Measurements from ENCODE around the gene VPS26A. TPM values are rescaled to one million over a fixed set of nuclear protein-coding genes. Genes with fewer than 3 reads are reported as not detected.
"Not testable (repeated sequence)": the region's sequence is repeated elsewhere in the genome, so short reads cannot be mapped to it uniquely, and the experiment has no call there.

VPS26A gene
- total RNA-seq, 1 donor from 2014 or later = 31.7 TPM

- DNase-seq (ENCODE audit: low spot score) = no peak
Observed at GRCh38 chr10:69153227-69153626, 29.2 kb downstream of the VPS26A start.

DNA sequence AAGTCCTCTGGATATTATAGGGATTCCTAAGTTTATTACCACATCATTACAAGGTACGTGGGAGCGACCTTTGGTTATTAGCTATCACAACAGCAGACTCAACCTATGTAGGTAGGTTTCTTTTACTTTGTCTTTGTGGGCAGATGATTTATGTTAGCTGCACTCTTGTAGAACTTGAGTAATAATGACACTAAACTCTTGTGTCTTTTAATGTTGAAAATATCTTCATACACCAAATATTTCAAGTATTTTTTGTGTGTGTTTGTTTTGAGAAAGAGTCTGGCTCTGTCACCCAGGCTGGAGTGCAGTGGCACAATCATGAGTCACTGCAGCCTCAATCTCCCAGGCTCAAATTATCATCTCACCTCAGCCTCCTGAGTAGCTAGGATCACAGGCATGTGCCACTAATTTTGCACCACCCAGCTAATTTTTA is 36.8 kb downstream of the VPS26A start:
- DNase-seq (ENCODE audit: low spot score) = no peak
- intact Hi-C loops (cut with DNase I) = no loop called here

More at GRCh38 chr10:69153227-69153626, 29.2 kb downstream of the VPS26A start:
- intact Hi-C loops (cut with DNase I) = no loop called here

DNA sequence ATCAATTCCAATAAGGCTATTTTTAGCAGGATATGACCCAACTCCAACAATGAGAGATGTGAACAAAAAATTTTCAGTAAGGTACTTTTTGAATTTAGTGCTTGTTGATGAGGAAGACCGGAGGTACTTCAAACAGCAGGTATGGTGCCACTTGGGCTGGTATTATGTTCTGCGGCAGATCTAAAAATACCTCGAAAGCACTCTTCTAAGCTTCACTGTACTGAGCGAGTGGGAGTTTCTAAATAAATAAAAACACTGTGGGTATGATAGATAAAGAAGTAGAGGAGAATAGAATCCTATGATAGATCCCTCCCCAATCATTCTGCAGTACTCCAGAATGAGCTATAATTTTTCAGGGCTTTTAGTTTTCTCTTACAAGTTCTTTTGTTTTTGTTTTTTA is 44.5 kb downstream of the VPS26A start:
- DNase-seq (ENCODE audit: low spot score) = no peak
- intact Hi-C loops (cut with DNase I) = no loop called here

DNA sequence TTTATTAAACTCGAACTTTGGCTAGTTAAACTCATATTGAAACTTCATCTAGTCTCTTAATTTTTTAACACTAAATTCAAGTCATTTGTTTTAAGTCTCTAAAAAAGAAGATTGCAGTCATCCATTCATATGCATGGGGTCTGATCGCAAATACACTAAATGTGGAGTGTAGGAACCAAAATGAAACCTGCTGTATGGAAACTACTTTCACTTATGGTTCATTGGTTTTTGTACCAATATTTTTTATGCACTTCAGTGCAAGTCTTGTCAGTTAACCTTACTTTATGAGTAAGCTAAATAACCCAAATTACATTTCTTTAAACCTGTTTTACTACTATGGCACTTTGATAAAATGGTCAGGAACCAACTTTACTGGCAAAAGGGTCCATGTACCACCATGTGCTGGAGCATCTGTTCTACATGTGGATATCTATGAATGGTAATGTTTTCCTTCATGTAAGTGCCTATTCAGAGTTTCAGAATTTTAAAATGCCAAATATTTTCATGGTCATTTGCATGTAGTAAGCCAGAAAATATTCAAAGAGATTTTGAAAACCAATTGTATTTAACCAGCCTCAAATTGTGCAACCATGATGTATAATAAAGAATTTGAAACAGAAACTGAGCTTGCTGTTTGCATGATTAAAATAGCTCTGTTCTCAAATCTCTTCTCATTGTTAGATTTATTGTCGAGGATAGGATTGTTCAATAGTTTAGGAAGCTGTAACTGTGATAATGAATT is 48.4 kb downstream of the VPS26A start:
- no peak for DNase-seq (ENCODE audit: low spot score)
- intact Hi-C loops (cut with DNase I) = no loop called here

DNA sequence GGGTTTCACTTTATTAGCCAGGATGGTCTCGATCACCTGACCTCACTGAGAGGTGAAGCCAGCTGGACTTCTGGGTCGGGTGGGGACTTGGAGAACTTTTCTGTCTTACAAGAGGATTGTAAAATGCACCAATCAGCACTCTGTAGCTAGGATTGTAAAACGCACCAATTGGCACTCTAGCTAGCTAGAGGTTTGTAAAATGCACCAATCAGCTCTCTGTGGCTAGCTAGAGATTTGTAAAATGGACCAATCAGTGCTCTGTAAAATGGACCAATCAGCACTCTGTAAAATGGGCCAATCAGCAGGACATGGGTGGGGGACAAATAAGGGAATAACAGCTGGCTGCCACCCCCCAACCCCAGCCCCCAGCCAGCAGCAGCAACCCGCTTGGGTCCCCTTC is 51.3 kb downstream of the VPS26A start:
- not testable (repeated sequence) for DNase-seq (ENCODE audit: low spot score)

DNA sequence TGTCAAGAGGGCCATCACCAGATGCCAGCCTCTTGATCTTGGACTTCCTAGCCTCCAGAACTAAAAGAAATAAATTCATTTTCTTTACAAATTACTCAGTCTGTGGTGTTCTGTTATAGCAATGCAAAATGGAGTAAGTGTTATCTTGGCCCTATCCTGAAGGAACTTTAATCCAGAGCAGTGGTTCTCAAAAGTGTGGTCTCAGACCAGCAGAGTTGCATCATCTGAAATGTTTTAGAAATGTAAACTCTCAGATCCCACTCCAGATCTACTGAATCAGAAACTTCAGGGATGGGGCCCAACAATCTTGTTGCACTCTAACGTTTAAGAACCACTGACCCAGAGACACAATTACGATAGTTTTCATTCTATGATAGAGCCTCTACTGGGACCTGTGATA is 52.8 kb downstream of the VPS26A start:
- intact Hi-C loops (cut with DNase I) = loop anchor here (5.0 kb wide), 1 partner anchor 55 kb away; the partner anchor contains the start of gene VPS26A
- DNase-seq (ENCODE audit: low spot score) = no peak

More for the DNA sequence above, 51.3 kb downstream of the VPS26A start:
- intact Hi-C loops (cut with DNase I) = loop anchor here (5.0 kb wide), 1 partner anchor 53 kb away; the partner anchor contains the start of gene VPS26A

DNA sequence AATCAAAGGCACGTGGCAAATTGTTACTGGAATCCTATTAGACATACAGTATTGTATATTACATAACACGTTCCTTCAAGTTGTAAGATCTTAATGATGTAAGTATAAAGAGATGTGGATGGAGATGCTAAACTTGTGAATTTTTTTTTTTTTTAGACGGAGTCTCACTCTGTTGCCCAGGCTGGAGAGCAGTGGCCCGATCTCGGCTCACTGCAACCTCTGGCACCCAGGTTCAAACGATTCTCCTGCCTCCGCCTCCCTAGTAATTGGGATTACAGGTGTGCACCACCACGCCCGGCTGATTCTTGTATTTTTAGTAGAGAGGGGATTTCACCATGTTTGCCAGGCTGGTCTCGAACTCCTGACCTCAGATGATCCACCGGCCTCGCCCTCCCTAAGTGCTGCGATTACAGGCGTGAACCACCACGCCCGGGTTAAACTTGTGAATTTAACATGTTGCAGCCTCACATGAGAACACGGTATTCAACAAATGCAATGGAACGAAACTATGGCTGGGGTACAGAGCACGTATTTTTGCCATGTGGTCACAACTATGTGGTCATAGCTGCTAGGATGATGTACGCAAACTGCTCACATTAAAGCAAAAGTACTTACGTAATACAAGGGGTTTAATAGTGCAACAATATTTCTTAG is 55.2 kb downstream of the VPS26A start:
- no peak for DNase-seq (ENCODE audit: low spot score)
- intact Hi-C loops (cut with DNase I) = loop anchor here (5.0 kb wide), 1 partner anchor 57 kb away; the partner anchor contains the start of gene VPS26A

DNA sequence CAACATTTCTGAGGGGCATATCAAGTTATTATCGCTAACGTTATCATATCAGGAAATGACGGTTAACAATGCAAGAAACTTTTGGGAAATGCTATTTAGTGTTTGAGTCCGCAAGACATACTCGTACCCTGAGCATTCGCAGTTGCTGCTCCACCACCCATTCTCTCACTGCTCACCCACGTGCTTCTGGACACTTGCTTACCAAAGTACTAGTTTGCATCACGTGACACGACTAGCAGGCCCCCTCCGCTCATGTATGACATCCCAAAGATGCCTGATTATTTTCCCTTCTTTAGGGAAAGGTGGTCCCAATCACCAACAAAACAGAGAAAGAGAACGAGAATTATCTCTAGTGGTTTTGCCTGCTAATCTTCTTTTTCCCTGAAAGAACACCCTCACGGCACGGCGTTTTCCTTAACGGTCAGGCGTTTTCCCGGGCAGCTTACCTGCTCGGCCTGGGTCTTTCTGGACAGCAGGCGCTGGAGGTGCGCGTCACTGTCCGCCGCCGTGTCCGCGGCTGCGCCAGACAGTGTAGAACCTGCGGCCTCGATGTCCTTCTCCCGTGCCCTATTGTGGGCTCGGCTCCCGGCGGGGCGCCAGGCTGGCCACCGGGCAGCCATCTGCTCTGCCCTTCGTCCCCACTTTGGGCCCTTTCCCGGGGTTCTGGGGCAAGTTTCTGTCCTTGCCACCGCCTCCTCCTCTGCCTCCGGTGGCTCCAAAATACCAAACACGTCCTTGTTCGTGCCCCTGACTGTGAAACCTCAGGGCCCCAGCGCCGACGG is 56.0 kb downstream of the VPS26A start, which contains the start of gene SUPV3L1:
TSS of gene SUPV3L1 (plus strand) at position 492 of the 782 bp plus-strand sequence. CDS start at position 550, 58 bp downstream.
- intact Hi-C loops (cut with DNase I) = loop anchor here (5.0 to 10.0 kb wide), 2 partner anchors 58 to 175 kb away; partner anchors contain the start of gene VPS26A
- peak; percentile 95 for DNase-seq (ENCODE audit: low spot score)

DNA sequence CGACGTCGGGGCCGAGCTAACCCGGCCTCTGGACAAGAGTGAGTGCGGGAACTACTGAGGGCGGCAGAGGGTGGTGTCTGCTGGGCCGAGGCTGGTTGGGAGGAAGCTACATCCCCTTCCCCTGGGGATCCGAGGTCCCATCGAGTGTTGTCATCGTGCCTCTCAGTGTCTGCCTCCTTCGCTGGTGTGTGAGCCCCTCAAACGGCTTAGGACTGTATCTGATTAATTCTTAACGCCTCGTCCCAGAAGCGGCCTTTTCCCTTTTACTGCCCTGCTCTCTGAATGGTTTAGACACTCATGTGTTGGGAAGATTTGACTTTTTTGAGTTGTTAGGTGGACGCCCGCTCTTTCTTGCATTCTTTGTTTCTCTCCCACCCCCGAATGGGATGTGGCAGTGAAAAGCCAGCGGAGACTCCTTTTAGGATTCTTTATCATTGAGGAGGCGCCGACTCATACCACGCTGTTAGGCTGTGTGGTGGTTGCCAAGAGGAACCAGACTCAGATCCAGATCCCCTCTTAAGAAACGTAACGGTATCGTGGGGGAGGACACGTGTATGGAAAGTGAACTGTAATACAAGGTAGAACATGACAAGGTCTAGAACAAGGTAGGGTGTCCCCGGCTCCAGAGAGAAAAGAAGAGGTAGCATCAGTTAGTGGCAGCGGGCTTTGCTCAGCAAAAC is 56.7 kb downstream of the VPS26A start:
- DNase-seq (ENCODE audit: low spot score) = no peak
- intact Hi-C loops (cut with DNase I) = loop anchor here (10.0 kb wide), 1 partner anchor 176 kb away; no protein-coding TSS in a partner anchor

DNA sequence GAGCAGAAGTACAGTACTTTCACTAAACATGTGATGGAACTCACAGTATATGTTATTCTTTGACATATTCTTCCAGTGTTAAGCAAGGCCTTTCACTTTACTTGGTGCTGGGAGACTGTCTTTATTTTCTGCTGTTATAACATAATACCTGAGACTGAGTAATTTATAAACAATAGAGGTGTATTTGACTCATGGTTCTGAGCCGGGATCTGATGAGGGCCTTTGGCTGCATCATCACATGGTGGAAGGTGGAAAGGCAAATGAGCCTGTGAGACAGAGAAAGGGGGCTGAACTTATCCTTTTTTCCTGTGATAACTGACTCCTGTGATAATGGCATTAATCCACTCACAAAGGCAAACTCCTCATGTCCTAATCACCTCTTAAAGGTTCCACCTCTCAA is 57.5 kb downstream of the VPS26A start:
- intact Hi-C loops (cut with DNase I) = loop anchor here (10.0 kb wide), 1 partner anchor 177 kb away; no protein-coding TSS in a partner anchor
- DNase-seq (ENCODE audit: low spot score) = no peak

DNA sequence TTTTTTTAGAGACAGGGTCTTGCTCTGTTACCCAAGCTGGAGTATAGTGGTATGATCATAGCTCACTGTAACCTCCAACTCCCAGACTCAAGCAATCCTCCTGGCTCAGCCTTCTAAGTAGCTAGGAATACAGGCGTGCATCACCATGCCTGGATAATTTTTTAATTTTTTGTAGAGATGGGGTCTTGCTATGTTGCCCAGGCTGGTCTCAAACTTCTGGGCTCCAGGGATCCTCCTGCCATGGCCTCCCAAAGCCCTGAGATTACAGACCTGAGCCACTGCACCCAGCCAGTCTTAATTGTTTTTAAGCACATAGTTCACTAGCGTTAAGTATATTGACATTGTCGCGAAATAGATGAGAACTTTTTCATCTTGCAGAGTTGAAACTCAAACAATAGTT is 58.0 kb downstream of the VPS26A start:
- intact Hi-C loops (cut with DNase I) = loop anchor here (10.0 kb wide), 1 partner anchor 177 kb away; no protein-coding TSS in a partner anchor
- no peak for DNase-seq (ENCODE audit: low spot score)

DNA sequence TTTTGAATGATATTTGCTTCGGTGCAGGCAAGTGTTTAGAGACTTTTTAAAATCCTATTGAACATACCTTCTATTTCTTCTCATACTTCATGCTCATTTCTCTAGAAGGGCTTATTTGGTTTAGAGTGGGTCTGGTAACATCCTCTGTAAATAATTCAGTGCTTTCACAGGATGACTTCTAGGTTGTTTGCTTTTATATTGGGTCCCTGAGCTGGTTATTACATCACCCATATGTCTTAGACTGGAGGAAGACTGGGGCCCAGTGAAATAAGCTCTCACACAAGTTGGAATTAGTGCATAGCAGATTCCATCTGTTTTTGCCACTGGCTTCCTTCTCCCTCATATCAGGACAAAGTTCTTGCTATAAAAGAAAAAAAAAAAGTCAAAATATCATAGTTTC is 62.5 kb downstream of the VPS26A start:
- no peak for DNase-seq (ENCODE audit: low spot score)
- intact Hi-C loops (cut with DNase I) = loop anchor here (10.0 kb wide), 1 partner anchor 182 kb away; no protein-coding TSS in a partner anchor

DNA sequence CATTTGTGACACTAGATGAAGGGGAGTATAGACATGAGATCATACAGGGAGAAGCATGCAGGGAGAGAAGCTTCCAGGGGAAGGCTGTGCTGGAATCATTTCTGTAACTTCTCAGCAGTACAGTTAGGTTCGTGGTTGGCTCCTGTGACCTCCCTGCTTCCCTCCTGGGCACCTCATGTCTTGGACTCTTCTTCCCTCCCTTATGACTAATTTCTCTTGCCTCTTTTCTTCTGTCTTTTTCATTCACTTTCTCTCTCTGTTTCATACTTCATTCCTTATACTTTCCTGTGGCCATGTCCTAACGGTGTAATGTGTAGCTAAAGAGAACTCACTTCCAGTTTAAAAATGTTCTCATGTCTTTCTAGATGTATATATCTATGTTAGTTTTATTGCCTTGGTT is 77.1 kb downstream of the VPS26A start:
- intact Hi-C loops (cut with DNase I) = no loop called here
- no peak for DNase-seq (ENCODE audit: low spot score)

DNA sequence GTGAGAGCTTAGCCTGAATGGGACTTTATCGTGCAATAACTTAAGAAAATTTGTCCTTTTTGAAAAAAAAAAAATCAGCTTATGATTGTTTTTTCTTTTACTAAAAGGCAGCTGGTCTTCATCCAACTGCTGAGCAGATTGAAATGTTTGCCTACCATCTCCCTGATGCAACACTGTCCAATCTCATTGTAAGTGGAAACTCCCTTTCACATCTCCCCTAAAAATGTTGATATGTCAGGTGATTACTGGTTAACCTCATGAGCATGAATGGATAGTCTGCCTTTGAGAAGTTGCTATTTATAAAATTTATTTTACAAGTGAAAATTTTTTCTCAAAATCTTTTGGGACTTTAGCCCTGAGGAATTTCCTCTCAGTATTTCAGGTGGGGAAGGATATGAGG is 78.4 kb downstream of the VPS26A start:
- intact Hi-C loops (cut with DNase I) = no loop called here
- DNase-seq (ENCODE audit: low spot score) = no peak

- DNase-seq (ENCODE audit: low spot score) = no peak
- intact Hi-C loops (cut with DNase I) = no loop called here
Observed at GRCh38 chr10:69208761-69209160, 84.8 kb downstream of the VPS26A start.

DNA sequence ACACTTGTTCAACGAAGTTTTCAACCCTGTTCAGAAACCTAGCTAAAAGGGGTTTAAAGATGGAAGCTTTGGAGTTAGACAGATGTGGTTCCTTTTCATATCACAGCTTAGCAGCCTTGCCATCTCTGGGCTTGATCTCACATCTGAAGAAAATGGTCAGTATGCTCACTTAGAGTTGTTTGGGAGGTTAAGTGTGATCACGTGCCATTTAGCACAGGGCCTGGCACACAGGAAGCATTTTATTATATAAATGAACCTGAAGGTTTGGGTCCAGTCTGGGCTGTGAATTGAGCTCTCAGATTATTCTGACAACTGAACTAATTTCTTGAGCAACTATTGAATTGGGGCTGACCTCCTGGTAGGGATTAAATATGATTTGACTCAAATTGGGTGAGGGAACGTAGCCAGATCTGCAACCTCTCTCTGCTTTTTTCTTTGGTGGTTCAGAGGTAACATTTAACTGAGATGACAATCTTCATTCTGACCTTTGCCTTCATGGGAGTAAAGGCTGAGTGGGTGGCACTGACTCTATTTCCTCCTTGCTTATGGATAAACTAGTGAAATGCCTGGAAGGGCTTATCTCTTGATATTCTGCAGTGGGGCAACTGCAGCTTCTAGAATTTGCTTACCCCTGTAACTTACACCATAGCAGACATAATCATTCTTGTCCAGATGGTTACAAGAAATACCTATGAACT is 86.0 kb downstream of the VPS26A start:
- intact Hi-C loops (cut with DNase I) = no loop called here
- DNase-seq (ENCODE audit: low spot score) = no peak

GRCh38 chr10:69211104-69211503 is 87.1 kb downstream of the VPS26A start:
- DNase-seq (ENCODE audit: low spot score) = no peak
- intact Hi-C loops (cut with DNase I) = no loop called here

GRCh38 chr10:69211524-69211923 is 87.5 kb downstream of the VPS26A start:
- DNase-seq (ENCODE audit: low spot score) = no peak
- intact Hi-C loops (cut with DNase I) = no loop called here
